Nephron (organoid): ENCODE results near the gene CNNM1.

ENCODE experiments used
- H3K27ac Mint-ChIP-seq, 3 experiments: 2 replicates each; pipeline ENCODE4 v1.8.0; 2020; ENCODE audit warnings: mixed read lengths in 3 of 3, mild to moderate bottlenecking in 2 of 3, moderate library complexity in 1 of 3
- H3K27me3 Mint-ChIP-seq: 2 replicates; pipeline ENCODE4 v1.8.0; 2021; ENCODE audit warnings: low read depth, mild to moderate bottlenecking, moderate library complexity, mixed read lengths
- H3K36me3 Mint-ChIP-seq: 2 replicates; pipeline ENCODE4 v1.8.0; 2020; ENCODE audit warnings: low read depth, mixed read lengths
- H3K4me1 Mint-ChIP-seq: 2 replicates; pipeline ENCODE4 v1.8.0; 2020; ENCODE audit warnings: mixed read lengths
- H3K4me3 Mint-ChIP-seq, 3 experiments: 2 replicates each; pipeline ENCODE4 v1.8.0; 2020; ENCODE audit warnings: mild to moderate bottlenecking in 3 of 3, mixed read lengths in 3 of 3, moderate library complexity in 2 of 3
- H3K9me3 Mint-ChIP-seq: 2 replicates; pipeline ENCODE4 v1.8.0; 2020; ENCODE audit warnings: mixed read lengths
- CTCF ChIP-seq, 3 experiments: fragments of 200-600 bp; sonication (generic); IDR thresholded peaks; one replicate each; pipeline ENCODE4 v1.5.0; 2021; ENCODE audit warnings: antibody characterized with exemption in 3 of 3; ENCODE audit not compliant: unreplicated experiment in 3 of 3

CNNM1 gene

GRCh38 chr10:99296605-99297004 is 32.6 kb upstream of the CNNM1 start:
- no peak for TF ChIP-seq CTCF (IDR thresholded peaks at IDR 0.05; ENCODE audit: unreplicated experiment in 3 of 3)
- no peaks in the 10 kb centered on the region for H3K9me3 Mint-ChIP-seq
- peaks cover 4% of the 10 kb centered on the region for H3K27me3 Mint-ChIP-seq
- H3K4me3 Mint-ChIP-seq, result no peak overlapping the region
- no peaks in the 10 kb centered on the region for H3K4me1 Mint-ChIP-seq
- H3K27ac Mint-ChIP-seq, result no peak overlapping the region
- no peaks in the 10 kb centered on the region for H3K36me3 Mint-ChIP-seq

- no peak overlapping the region for H3K4me3 Mint-ChIP-seq
- no peaks in the 10 kb centered on the region for H3K4me1 Mint-ChIP-seq
- H3K27ac Mint-ChIP-seq, result no peak overlapping the region
- no peaks in the 10 kb centered on the region for H3K36me3 Mint-ChIP-seq
- TF ChIP-seq CTCF (IDR thresholded peaks at IDR 0.05; ENCODE audit: unreplicated experiment in 3 of 3), result no peak
- peaks cover 4% of the 10 kb centered on the region for H3K27me3 Mint-ChIP-seq
- H3K9me3 Mint-ChIP-seq, result no peaks in the 10 kb centered on the region
Measured at GRCh38 chr10:99297033-99297432, 32.1 kb upstream of the CNNM1 start.

- Mint-ChIP-seq H3K4me3 (no peak overlapping the region), H3K36me3 (no peaks in the 10 kb centered on the region), H3K4me1 (peaks cover 12% of the 10 kb centered on the region), H3K27ac (peak overlapping the region in 2 of 3 experiments; percentile 8 to 10), H3K27me3 (peaks cover 8% of the 10 kb centered on the region), H3K9me3 (peaks cover 11% of the 10 kb centered on the region)
- TF ChIP-seq CTCF (IDR thresholded peaks at IDR 0.05; ENCODE audit: unreplicated experiment in 3 of 3), result no peak
Measured at GRCh38 chr10:99303899-99304861, 25.0 kb upstream of the CNNM1 start.

GRCh38 chr10:99304862-99305229 is 24.3 kb upstream of the CNNM1 start:
- Mint-ChIP-seq H3K4me3 (no peak overlapping the region), H3K4me1 (peaks cover 12% of the 10 kb centered on the region), H3K27me3 (peaks cover 8% of the 10 kb centered on the region), H3K27ac (peak overlapping the region in 2 of 3 experiments; percentile 8 to 10), H3K9me3 (peaks cover 14% of the 10 kb centered on the region), H3K36me3 (no peaks in the 10 kb centered on the region)
- TF ChIP-seq CTCF (IDR thresholded peaks at IDR 0.05; ENCODE audit: unreplicated experiment in 3 of 3), result no peak

GRCh38 chr10:99312501-99312900 is 16.7 kb upstream of the CNNM1 start:
- Mint-ChIP-seq H3K4me1 (no peaks in the 10 kb centered on the region), H3K27ac (no peak overlapping the region), H3K36me3 (no peaks in the 10 kb centered on the region), H3K27me3 (no peaks in the 10 kb centered on the region), H3K4me3 (no peak overlapping the region), H3K9me3 (peaks cover 24% of the 10 kb centered on the region)
- no peak for TF ChIP-seq CTCF (IDR thresholded peaks at IDR 0.05; ENCODE audit: unreplicated experiment in 3 of 3)

- no peaks in the 10 kb centered on the region for H3K36me3 Mint-ChIP-seq
- TF ChIP-seq CTCF (IDR thresholded peaks at IDR 0.05; ENCODE audit: unreplicated experiment in 3 of 3), result no peak
- H3K27me3 Mint-ChIP-seq, result peaks cover 5% of the 10 kb centered on the region
- peaks cover 6% of the 10 kb centered on the region for H3K9me3 Mint-ChIP-seq
- no peaks in the 10 kb centered on the region for H3K4me1 Mint-ChIP-seq
- no peak overlapping the region for H3K27ac Mint-ChIP-seq
- H3K4me3 Mint-ChIP-seq, result no peak overlapping the region
Measured at GRCh38 chr10:99315853-99316252, 13.3 kb upstream of the CNNM1 start.
